Esophagus squamous epithelium (tissue), 5 donors: ENCODE measurements around the gene FMNL1. TPM values are rescaled to one million over a fixed set of nuclear protein-coding genes. Genes with fewer than 3 reads are reported as not detected.
A peak's percentile ranks its signal among the peaks of the same experiment; 100 is the strongest.

Experiments
- DNase-seq: peaks from one replicate; lab custom pipeline; 2025; lab: John Stamatoyannopoulos, UW
- H3K27ac ChIP-seq, 4 donors: fragments of 200-600 bp; sonication (generic); one replicate each; pipeline ENCODE4 v1.5.1; 2016 to 2019; ENCODE audit warnings: mild to moderate bottlenecking in 1 of 4
- H3K27me3 ChIP-seq, 4 donors: fragments of 200-600 bp; sonication (generic); 1 replicate in 3 of 4; 2 replicates in 1 of 4; pipeline versions ENCODE4 v1.5.1 to v1.6.0; 2017 to 2021; ENCODE audit warnings: antibody characterized with exemption in 1 of 4
- H3K36me3 ChIP-seq, 3 donors: fragments of 200-600 bp; sonication (generic); one replicate each; pipeline ENCODE4 v1.5.1; 2016 to 2019
- H3K4me1 ChIP-seq, 3 donors: fragments of 200-600 bp; sonication (generic); one replicate each; pipeline ENCODE4 v1.5.1; 2017 to 2019
- H3K4me3 ChIP-seq, 4 donors: fragments of 200-600 bp; sonication (generic); 1 replicate in 3 of 4; 2 replicates in 1 of 4; pipeline ENCODE4 v1.5.1; 2016 to 2019; ENCODE audit warnings: mild to moderate bottlenecking in 2 of 4, moderate library complexity in 1 of 4
- H3K9me3 ChIP-seq, 3 donors: fragments of 200-600 bp; sonication (generic); one replicate each; pipeline ENCODE4 v1.5.1; 2016 to 2019
- CTCF ChIP-seq, 6 experiments: fragments of 450-650 bp in 4 of 6; fragments of 200-600 bp in 2 of 6; sonication (generic) in 2 of 6; IDR thresholded peaks; one replicate each; pipeline ENCODE4 v1.5.1; 2016 to 2019; ENCODE audit warnings: antibody characterized with exemption in 6 of 6, mild to moderate bottlenecking in 4 of 6, moderate library complexity in 4 of 6
- POLR2A ChIP-seq, 4 donors: fragments of 450-650 bp; IDR thresholded peaks; one replicate each; pipeline ENCODE4 v1.6.1; 2017; ENCODE audit warnings: antibody characterized with exemption in 4 of 4, mild to moderate bottlenecking in 4 of 4, moderate library complexity in 3 of 4
- WGBS, 2 donors: methylation state at CpG; one replicate each; pipeline ENCODE4 v1.1.5; 2018; 5-methylcytosine and 5-hydroxymethylcytosine counted together
- intact Hi-C: fragments of 100-400 bp; cut with DNase I; formaldehyde crosslinking; loops from one replicate; pipeline ENCODE4 v1.15.0; 2022
- total RNA-seq, 4 donors: library from RNA; depleted of rRNA; stranded (reverse); fragments of >200 nt; gene quantifications; one replicate each; pipeline ENCODE4 v1.1.0, GENCODE V29; 2016
- donor health status: DM: yes; HTN: yes; CAD: no.

Gene FMNL1
- total RNA-seq, 4 donors from 2014 or later = 3.5 to 16.8 (median 6.9) TPM

DNA sequence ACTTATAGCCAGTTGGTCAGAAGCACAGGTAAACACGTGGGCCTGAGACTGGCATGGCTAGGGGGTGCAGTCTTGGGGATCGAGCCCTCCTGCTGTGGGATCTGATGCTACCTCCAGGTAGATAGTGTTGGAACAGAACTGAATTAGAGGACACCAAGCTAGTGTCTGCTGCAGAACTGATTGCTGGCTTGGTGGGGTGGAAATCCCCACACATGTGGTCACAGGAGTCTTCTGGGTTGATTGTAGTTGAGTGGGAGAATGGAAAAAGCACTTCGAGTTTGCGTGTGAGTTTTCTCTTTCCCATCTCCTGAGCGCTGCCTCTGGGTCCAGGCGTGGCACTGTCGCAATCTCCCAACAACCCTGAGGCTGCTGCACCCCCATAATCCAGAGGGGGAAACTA, 48.2 kb downstream of the FMNL1 start:
- H3K4me3 ChIP-seq = no peak overlapping the region
- TF ChIP-seq CTCF (IDR thresholded peaks at IDR 0.05) = no peak
- TF ChIP-seq POLR2A (IDR thresholded peaks at IDR 0.05) = no peak
- H3K27ac ChIP-seq = no peak overlapping the region
- no peaks in the 10 kb centered on the region for H3K27me3 ChIP-seq
- H3K36me3 ChIP-seq = peaks cover 64 to 100% (median 78%) of the 10 kb centered on the region in 3 donors
- DNase-seq = no peak
- WGBS, 2 donors = 67 to 86% methylated on average over 6 to 7 of the region's 7 CpGs
- peaks cover 0 to 5% (median 0%) of the 10 kb centered on the region in 3 donors for H3K4me1 ChIP-seq
- H3K9me3 ChIP-seq = no peaks in the 10 kb centered on the region
- intact Hi-C loops = loop anchor here (5.0 kb wide), 1 partner anchor 48 kb away; the partner anchor contains the start of gene FMNL1

GRCh38 chr17:45270828-45271418, 49.2 kb downstream of the FMNL1 start:
- Histone ChIP-seq H3K27me3 (no peaks in the 10 kb centered on the region), H3K4me3 (no peak overlapping the region), H3K4me1 (peaks cover 0 to 7% (median 0%) of the 10 kb centered on the region in 3 donors), H3K9me3 (no peaks in the 10 kb centered on the region), H3K36me3 (peaks cover 58 to 96% (median 71%) of the 10 kb centered on the region in 3 donors), H3K27ac (no peak overlapping the region)
- DNase-seq = no peak
- 78 to 79% methylated on average over 7 to 8 of the region's 13 CpGs for WGBS, 2 donors
- intact Hi-C loops = loop anchor here (5.0 kb wide), 1 partner anchor 49 kb away; the partner anchor contains the start of gene FMNL1
- TF ChIP-seq POLR2A (IDR thresholded peaks at IDR 0.05) (no peak), CTCF (IDR thresholded peaks at IDR 0.05) (peak in 5 of 6 experiments; percentile 19 to 55 (median 39))

DNA sequence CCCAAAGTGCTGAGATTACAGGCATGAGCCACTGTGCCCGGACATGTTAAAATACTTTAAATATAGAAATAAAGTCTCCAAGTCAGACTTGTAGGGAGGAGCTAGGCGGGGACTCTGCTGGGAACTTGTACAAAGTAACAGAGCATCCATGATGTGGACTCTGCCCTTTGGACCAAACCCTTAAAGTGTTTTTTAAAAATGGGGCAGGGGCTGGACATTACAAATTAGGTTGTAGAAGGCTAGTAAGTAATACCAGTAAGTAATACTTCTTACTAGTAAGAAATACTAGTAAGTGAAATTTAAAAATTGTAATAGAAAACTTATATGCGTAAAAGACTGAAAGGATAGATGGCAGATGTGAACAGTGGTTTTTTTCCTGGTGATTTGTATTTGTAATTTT, 49.9 kb downstream of the FMNL1 start:
- no peak for DNase-seq
- intact Hi-C loops = loop anchor here (5.0 kb wide), 1 partner anchor 49 kb away; the partner anchor contains the start of gene FMNL1
- peaks cover 58 to 96% (median 69%) of the 10 kb centered on the region in 3 donors for H3K36me3 ChIP-seq
- peaks cover 0 to 8% (median 0%) of the 10 kb centered on the region in 3 donors for H3K4me1 ChIP-seq
- no peaks in the 10 kb centered on the region for H3K27me3 ChIP-seq
- no peak overlapping the region for H3K27ac ChIP-seq
- H3K4me3 ChIP-seq = no peak overlapping the region
- WGBS, 2 donors = 81 to 90% methylated on average over 2 to 3 of the region's 3 CpGs
- H3K9me3 ChIP-seq = no peaks in the 10 kb centered on the region
- TF ChIP-seq POLR2A (IDR thresholded peaks at IDR 0.05) (no peak), CTCF (IDR thresholded peaks at IDR 0.05) (no peak)

DNA sequence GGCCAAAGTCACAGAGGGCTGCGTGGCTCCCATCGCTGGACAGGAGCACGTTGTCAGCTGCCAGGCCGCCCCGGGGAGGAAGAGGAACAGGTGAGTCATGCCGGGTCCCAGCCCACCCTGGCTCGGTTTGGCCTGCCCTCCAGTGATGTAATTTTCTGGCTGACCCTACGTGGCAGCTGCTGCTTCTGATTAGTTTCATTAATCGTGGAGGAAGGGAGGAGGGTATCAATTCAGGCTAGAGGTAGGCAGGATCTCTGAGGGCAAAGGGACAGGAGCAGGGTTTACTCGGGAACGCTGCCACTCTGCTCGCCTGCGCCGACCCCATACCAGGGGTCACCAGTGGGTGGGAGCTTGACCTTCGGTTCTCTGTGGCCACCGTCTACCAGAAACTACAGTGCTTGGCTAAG, 51.9 kb downstream of the FMNL1 start:
- Histone ChIP-seq H3K27ac (peak overlapping the region in 1 of 4 donors; percentile 17), H3K36me3 (peaks cover 40 to 77% (median 55%) of the 10 kb centered on the region in 3 donors), H3K4me1 (peaks cover 13 to 26% (median 13%) of the 10 kb centered on the region in 3 donors), H3K4me3 (no peak overlapping the region), H3K9me3 (no peaks in the 10 kb centered on the region), H3K27me3 (no peaks in the 10 kb centered on the region)
- intact Hi-C loops = loop anchor here (5.0 kb wide), 1 partner anchor 51 kb away; the partner anchor contains the start of gene FMNL1
- no peak for DNase-seq
- WGBS, 2 donors = 40 to 65% methylated on average over 1 to 14 of the region's 16 CpGs
- TF ChIP-seq POLR2A (IDR thresholded peaks at IDR 0.05) = no peak
- TF ChIP-seq CTCF (IDR thresholded peaks at IDR 0.05) = no peak

DNA sequence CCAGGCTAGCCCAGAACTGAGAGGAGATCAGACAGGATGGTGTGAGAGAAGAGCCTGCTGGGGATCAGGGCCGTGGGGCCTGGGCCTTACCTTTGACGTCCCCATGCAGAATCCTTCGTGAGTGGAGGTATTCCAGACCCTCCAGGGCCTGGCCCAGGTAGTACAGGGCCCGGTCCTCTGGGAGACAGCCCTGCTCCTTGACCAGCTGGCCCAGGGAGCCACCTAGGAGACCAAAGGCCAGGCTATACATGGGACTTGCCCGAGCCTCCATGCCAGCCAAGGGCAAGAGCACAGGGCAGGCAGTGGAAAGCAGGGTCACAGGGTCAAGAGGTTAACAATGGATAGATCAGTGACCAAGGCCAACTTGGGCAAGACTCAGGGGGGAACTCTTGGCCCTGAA, 52.3 kb downstream of the FMNL1 start:
- Histone ChIP-seq H3K4me1 (peaks cover 13 to 31% (median 14%) of the 10 kb centered on the region in 3 donors), H3K9me3 (no peaks in the 10 kb centered on the region), H3K27ac (peak overlapping the region in 1 of 4 donors; percentile 17), H3K27me3 (no peaks in the 10 kb centered on the region), H3K4me3 (no peak overlapping the region), H3K36me3 (peaks cover 38 to 75% (median 51%) of the 10 kb centered on the region in 3 donors)
- intact Hi-C loops = loop anchor here (5.0 kb wide), 1 partner anchor 52 kb away; the partner anchor contains the start of gene FMNL1
- WGBS, 2 donors = 80 to 85% methylated on average over 2 to 3 of the region's 5 CpGs
- TF ChIP-seq POLR2A (IDR thresholded peaks at IDR 0.05) (no peak), CTCF (IDR thresholded peaks at IDR 0.05) (no peak)
- no peak for DNase-seq
